K562 (cell line): ENCODE results near the gene CNDP1. TPM values are rescaled to one million over a fixed set of nuclear protein-coding genes. Genes with fewer than 3 reads are reported as not detected.

Experiments
- BDP1 ChIP-seq: IDR thresholded peaks from 3 replicates; pipeline ENCODE4 v1.6.1; 2011; ENCODE audit not compliant: insufficient read length, insufficient read depth
- BHLHE40 ChIP-seq: IDR thresholded peaks from 2 replicates; pipeline ENCODE4 v1.6.1; 2011; ENCODE audit warnings: low read length, improper control_type of control experiment
- BRF1 ChIP-seq: IDR thresholded peaks from 3 replicates; pipeline ENCODE4 v1.6.1; 2011; ENCODE audit warnings: borderline replicate concordance, mild to moderate bottlenecking; ENCODE audit not compliant: insufficient read length; ENCODE audit errors: extremely low read depth
- C11orf30 ChIP-seq: fragments of 450-650 bp; IDR thresholded peaks from 2 replicates; pipeline ENCODE4 v1.6.1; 2016; ENCODE audit warnings: low read depth, mild to moderate bottlenecking
- CSDE1 ChIP-seq, 2 experiments: fragments of 450-650 bp; IDR thresholded peaks; 2 replicates each; pipeline ENCODE4 v1.6.1; 2016; ENCODE audit warnings: mild to moderate bottlenecking in 1 of 2
- E2F3 ChIP-seq: fragments of 250-450 bp; sonication (Bioruptor Pico); IDR thresholded peaks from 2 replicates; pipeline ENCODE4 v1.4.0; 2020; ENCODE audit warnings: mild to moderate bottlenecking
- EHMT2 ChIP-seq: fragments of 450-650 bp; IDR thresholded peaks from 2 replicates; pipeline ENCODE4 v1.6.1; 2018; ENCODE audit warnings: antibody characterized with exemption
- ESRRB ChIP-seq: fragments of 250-450 bp; sonication (Bioruptor Pico); IDR thresholded peaks from 2 replicates; pipeline ENCODE4 v1.5.0; 2020; ENCODE audit warnings: mild to moderate bottlenecking, moderate library complexity, borderline replicate concordance
- ETV6 ChIP-seq, 3 experiments: fragments of 150-350 bp in 1 of 3; sonication (generic) in 1 of 3; formaldehyde crosslinking in 1 of 3; IDR thresholded peaks; 2 replicates each; pipeline versions ENCODE4 v1.6.1 to v1.8.0; 2014 to 2022; ENCODE audit warnings: borderline replicate concordance in 2 of 3, low read depth in 2 of 3, antibody characterized with exemption in 1 of 3, low read length in 1 of 3, mild to moderate bottlenecking in 1 of 3, missing genetic modification reagents in 1 of 3
- HDAC1 ChIP-seq, 2 experiments: fragments of 450-650 bp; IDR thresholded peaks; 2 replicates each; pipeline ENCODE4 v1.6.1; 2016 to 2017; ENCODE audit warnings: inconsistent platforms in 1 of 2, mild to moderate bottlenecking in 1 of 2, moderate library complexity in 1 of 2
- HNRNPUL1 ChIP-seq: fragments of 200-400 bp; formaldehyde crosslinking; IDR thresholded peaks from 2 replicates; pipeline ENCODE4 v1.6.1; 2017; ENCODE audit warnings: low read length
- KLF1 ChIP-seq: fragments of 450-650 bp; IDR thresholded peaks from 2 replicates; pipeline ENCODE4 v1.6.1; 2016; ENCODE audit warnings: missing genetic modification characterization, missing compliant biosample characterization
- MCM5 ChIP-seq: fragments of 450-650 bp; IDR thresholded peaks from 2 replicates; pipeline ENCODE4 v1.6.1; 2016; ENCODE audit warnings: low read depth
- MCM7 ChIP-seq, 2 experiments: fragments of 450-650 bp; IDR thresholded peaks; 2 replicates each; pipeline ENCODE4 v1.6.1; 2016 to 2018
- NR1H2 ChIP-seq: sonication (generic); formaldehyde crosslinking; IDR thresholded peaks from 2 replicates; pipeline ENCODE4 v1.4.0; 2020; ENCODE audit warnings: mild to moderate bottlenecking, missing genetic modification reagents
- RFX1 ChIP-seq: fragments of 450-650 bp; IDR thresholded peaks from 2 replicates; pipeline ENCODE4 v1.6.1; 2016; ENCODE audit warnings: mild to moderate bottlenecking, moderate library complexity
- RNF2 ChIP-seq: sonication (generic); IDR thresholded peaks from 2 replicates; pipeline ENCODE4 v1.6.1; 2016
- SMAD3 ChIP-seq: fragments of 450-650 bp; formaldehyde crosslinking; conservative IDR thresholded peaks from 2 replicates; pipeline ENCODE4 v1.4.0; 2020; ENCODE audit warnings: mild to moderate bottlenecking
- SRSF3 ChIP-seq: fragments of 200-400 bp; formaldehyde crosslinking; IDR thresholded peaks from 2 replicates; pipeline ENCODE4 v1.6.1; 2016; ENCODE audit warnings: mild to moderate bottlenecking, low read length, moderate library complexity; ENCODE audit not compliant: insufficient read depth
- ZBED1 ChIP-seq: IDR thresholded peaks from 2 replicates; pipeline ENCODE4 v1.6.1; 2014
- ZC3H11A ChIP-seq: IDR thresholded peaks from 2 replicates; pipeline ENCODE4 v1.6.1; 2012; ENCODE audit warnings: low read depth, low read length, improper control_type of control experiment
- ZNF184 ChIP-seq: sonication (generic); formaldehyde crosslinking; IDR thresholded peaks from 2 replicates; pipeline ENCODE4 v1.5.0; 2020; ENCODE audit warnings: missing genetic modification reagents
- ZNF253 ChIP-seq: fragments of 250-450 bp; sonication (Bioruptor Pico); conservative IDR thresholded peaks from 2 replicates; pipeline ENCODE4 v1.6.1; 2021; ENCODE audit warnings: mild to moderate bottlenecking
- ZNF263 ChIP-seq: sonication (generic); formaldehyde crosslinking; IDR thresholded peaks from 2 replicates; pipeline ENCODE4 v1.8.0; 2022; ENCODE audit warnings: mild to moderate bottlenecking, missing genetic modification reagents, borderline replicate concordance
- ZNF316 ChIP-seq: fragments of 450-650 bp; IDR thresholded peaks from 2 replicates; pipeline ENCODE4 v1.6.1; 2016
- ZNF79 ChIP-seq: fragments of 250-450 bp; sonication (Bioruptor Pico); IDR thresholded peaks from 2 replicates; pipeline ENCODE4 v1.4.0; 2020; ENCODE audit warnings: low read depth, mild to moderate bottlenecking, moderate library complexity
- polyA plus RNA-seq, 8 experiments: library from polyadenylated mRNA; depleted of rRNA in 4 of 8; stranded (reverse) in 5 of 8; unstranded in 3 of 8; fragments of >200 nt; fragmentation: Nextera tagmentation in 2 of 8; fragmentation: Illumina TruSeq in 1 of 8; extraction: Ambion mirVana in 2 of 8; extraction: Trizol in 1 of 8; gene quantifications; 2 replicates each; pipeline versions ENCODE4 v1.2.1 to v1.2.3, GENCODE V29; 2011 to 2014; ENCODE audit warnings: inconsistent platforms in 1 of 8, missing spikeins in 1 of 8
- total RNA-seq, 7 experiments: library from RNA; depleted of rRNA in 6 of 7; stranded (reverse); fragments of >200 nt in 6 of 7; fragmentation: Illumina TruSeq in 2 of 7; extraction: Trizol in 2 of 7; gene quantifications; 2 replicates each; pipeline versions ENCODE4 v1.2.1 to v1.2.3, GENCODE V29; 2011 to 2021; ENCODE audit warnings: low replicate concordance in 1 of 7
- TF ChIP-seq, protein P1 (sequence below): fragments of 250-450 bp; sonication (Bioruptor Pico); IDR thresholded peaks from 2 replicates; pipeline ENCODE4 v1.5.0; 2021; ENCODE audit warnings: mild to moderate bottlenecking, borderline replicate concordance
- TF ChIP-seq, protein P2 (sequence below): fragments of 250-450 bp; sonication (Bioruptor Pico); IDR thresholded peaks from 2 replicates; pipeline ENCODE4 v1.9.0; 2021; ENCODE audit warnings: mild to moderate bottlenecking, inconsistent platforms

CNDP1 gene
- total and polyA plus RNA-seq, 9 of the 15 experiments (the other 6 are each of a cell fraction or from before 2014, with no cell fraction given), result not detected

DNA sequence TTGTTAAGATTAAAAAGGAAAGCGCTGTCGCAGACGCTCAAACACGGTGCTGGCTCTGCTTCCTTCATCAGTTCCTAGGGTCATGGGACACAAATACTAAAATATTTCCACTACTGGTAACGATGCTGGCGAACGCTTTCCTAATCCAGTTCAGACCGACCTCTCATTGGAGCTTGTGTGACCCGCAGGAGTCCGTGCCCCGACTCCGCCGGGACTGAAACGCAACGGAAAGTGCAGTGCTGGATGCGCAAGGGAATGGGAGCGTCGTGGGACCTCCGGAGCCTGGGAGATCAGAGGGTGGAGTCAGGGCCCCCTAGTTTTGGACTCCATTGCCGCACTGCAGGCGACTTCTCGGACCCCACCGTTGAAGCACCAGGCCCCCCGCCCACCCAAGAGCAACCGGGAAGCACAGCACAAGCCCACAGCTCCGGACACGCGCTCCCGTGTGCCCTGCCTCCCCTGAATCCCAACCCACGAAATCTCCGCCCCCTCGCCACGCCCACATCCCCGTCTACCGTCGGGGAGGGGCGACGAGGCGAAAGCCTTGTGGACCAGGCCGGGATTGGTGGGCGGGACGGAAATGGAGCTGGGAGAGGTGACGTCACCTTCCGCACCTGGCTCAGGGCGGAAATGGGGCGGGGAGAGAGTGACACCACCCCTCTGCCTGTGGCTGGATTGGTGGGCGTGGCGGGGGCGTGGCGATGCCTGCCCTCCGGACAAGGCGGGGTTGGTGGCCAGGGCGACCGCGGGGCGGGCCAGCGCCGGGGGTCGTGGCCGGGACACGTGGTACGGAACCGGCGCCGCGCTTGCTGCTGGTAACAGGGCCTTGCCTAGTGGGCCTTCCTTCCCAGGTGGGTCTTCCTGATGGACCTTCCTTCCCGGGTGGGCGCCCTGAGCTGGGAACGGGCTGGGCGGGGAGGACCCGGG is 38.5 kb upstream of the CNDP1 start, which contains the start of gene CNDP2 (continued):
- TF ChIP-seq NR1H2, result no peak
- no peak for TF ChIP-seq ZC3H11A
- no peak for TF ChIP-seq BDP1
- TF ChIP-seq ZNF184 (CRISPR knock-in tag), result no peak
- TF ChIP-seq HDAC1 (IDR thresholded peaks at IDR 0.05), result peak in 1 of 2 experiments; percentile 89; a peak in 1 of 4 replicates
- TF ChIP-seq ETV6 (IDR thresholded peaks at IDR 0.05; ENCODE audit: borderline replicate concordance in 1 of 2, low read depth in 2 of 2, low read length in 1 of 2), result no peak
- TF ChIP-seq ETV6 (CRISPR knock-in tag; IDR thresholded peaks at IDR 0.05; ENCODE audit: borderline replicate concordance), result no peak
- TF ChIP-seq BHLHE40, result no peak
- TF ChIP-seq ZNF316, result no peak
- TF ChIP-seq, protein P1, sequence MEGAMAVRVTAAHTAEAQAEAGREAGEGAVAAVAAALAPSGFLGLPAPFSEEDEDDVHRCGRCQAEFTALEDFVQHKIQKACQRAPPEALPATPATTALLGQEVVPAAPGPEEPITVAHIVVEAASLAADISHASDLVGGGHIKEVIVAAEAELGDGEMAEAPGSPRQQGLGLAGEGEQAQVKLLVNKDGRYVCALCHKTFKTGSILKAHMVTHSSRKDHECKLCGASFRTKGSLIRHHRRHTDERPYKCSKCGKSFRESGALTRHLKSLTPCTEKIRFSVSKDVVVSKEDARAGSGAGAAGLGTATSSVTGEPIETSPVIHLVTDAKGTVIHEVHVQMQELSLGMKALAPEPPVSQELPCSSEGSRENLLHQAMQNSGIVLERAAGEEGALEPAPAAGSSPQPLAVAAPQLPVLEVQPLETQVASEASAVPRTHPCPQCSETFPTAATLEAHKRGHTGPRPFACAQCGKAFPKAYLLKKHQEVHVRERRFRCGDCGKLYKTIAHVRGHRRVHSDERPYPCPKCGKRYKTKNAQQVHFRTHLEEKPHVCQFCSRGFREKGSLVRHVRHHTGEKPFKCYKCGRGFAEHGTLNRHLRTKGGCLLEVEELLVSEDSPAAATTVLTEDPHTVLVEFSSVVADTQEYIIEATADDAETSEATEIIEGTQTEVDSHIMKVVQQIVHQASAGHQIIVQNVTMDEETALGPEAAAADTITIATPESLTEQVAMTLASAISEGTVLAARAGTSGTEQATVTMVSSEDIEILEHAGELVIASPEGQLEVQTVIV, result no peak
- no peak for TF ChIP-seq HNRNPUL1
- TF ChIP-seq KLF1 (tag), result no peak
- TF ChIP-seq CSDE1 (IDR thresholded peaks at IDR 0.05), result no peak
- TF ChIP-seq ZBED1, result no peak
- TF ChIP-seq, protein P2, sequence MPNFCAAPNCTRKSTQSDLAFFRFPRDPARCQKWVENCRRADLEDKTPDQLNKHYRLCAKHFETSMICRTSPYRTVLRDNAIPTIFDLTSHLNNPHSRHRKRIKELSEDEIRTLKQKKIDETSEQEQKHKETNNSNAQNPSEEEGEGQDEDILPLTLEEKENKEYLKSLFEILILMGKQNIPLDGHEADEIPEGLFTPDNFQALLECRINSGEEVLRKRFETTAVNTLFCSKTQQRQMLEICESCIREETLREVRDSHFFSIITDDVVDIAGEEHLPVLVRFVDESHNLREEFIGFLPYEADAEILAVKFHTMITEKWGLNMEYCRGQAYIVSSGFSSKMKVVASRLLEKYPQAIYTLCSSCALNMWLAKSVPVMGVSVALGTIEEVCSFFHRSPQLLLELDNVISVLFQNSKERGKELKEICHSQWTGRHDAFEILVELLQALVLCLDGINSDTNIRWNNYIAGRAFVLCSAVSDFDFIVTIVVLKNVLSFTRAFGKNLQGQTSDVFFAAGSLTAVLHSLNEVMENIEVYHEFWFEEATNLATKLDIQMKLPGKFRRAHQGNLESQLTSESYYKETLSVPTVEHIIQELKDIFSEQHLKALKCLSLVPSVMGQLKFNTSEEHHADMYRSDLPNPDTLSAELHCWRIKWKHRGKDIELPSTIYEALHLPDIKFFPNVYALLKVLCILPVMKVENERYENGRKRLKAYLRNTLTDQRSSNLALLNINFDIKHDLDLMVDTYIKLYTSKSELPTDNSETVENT, result no peak
- no peak for TF ChIP-seq ZNF253 (CRISPR knock-in tag)
- TF ChIP-seq MCM7 (IDR thresholded peaks at IDR 0.05), result no peak
- TF ChIP-seq BRF1, result no peak
- peak; percentile 83 for TF ChIP-seq RFX1
- no peak for TF ChIP-seq MCM5
- TF ChIP-seq SMAD3 (CRISPR knock-in tag), result no peak
- no peak for TF ChIP-seq EHMT2
- TF ChIP-seq ESRRB (CRISPR knock-in tag), result no peak
- TF ChIP-seq ZNF79, result no peak
- no peak for TF ChIP-seq SRSF3
- no peak for TF ChIP-seq ZNF263 (CRISPR knock-in tag)
- 0 out of 2 replicates have a peak, but pooled peaks have one; percentile 8 for TF ChIP-seq RNF2
- no peak for TF ChIP-seq E2F3 (CRISPR knock-in tag)
- TF ChIP-seq C11orf30, result no peak
